MCF 10A (cell line): ENCODE results near the gene POM121L2. TPM values are rescaled to one million over a fixed set of nuclear protein-coding genes. Genes with fewer than 3 reads are reported as not detected.

Source experiments
- BruUV-seq: library from RNA; stranded (reverse); fragments of 400-500 nt; replicated peaks from 2 replicates; lab custom pipeline; 2021; lab: Mats Ljungman, UMichigan
- CTCF ChIA-PET: fragments of 300-600 bp; sonication (Branson Sonifier 250); formaldehyde crosslinking; extraction: SDS; loops from one replicate; lab custom pipeline; 2021; ENCODE audit warnings: antibody characterized with exemption, inconsistent platforms; lab: Yijun Ruan, JAX
- POLR2A ChIA-PET: fragments of 300-600, 350-650 bp; sonication (Branson Sonifier 250); formaldehyde crosslinking; extraction: SDS; loops from one replicate; lab custom pipeline; 2020; ENCODE audit warnings: antibody characterized with exemption, inconsistent platforms; lab: Yijun Ruan, JAX
- DNase-seq: peaks from one replicate; pipeline ENCODE4 v3.0.0-alpha.2; 2018; ENCODE audit not compliant: unreplicated experiment
- H3K27ac Mint-ChIP-seq: one replicate; pipeline ENCODE4 v1.8.0; 2022; ENCODE audit warnings: mild to moderate bottlenecking, low read depth, mixed read lengths; ENCODE audit not compliant: unreplicated experiment
- H3K27me3 Mint-ChIP-seq: one replicate; pipeline ENCODE4 v1.8.0; 2022; ENCODE audit warnings: mixed read lengths; ENCODE audit not compliant: insufficient read depth, unreplicated experiment
- H3K36me3 Mint-ChIP-seq: one replicate; pipeline ENCODE4 v1.8.0; 2022; ENCODE audit warnings: mild to moderate bottlenecking, moderate library complexity, mixed read lengths; ENCODE audit not compliant: insufficient read depth, unreplicated experiment
- H3K4me1 Mint-ChIP-seq: one replicate; pipeline ENCODE4 v1.8.0; 2022; ENCODE audit warnings: mixed read lengths; ENCODE audit not compliant: insufficient read depth, unreplicated experiment
- H3K4me3 Mint-ChIP-seq: one replicate; pipeline ENCODE4 v1.8.0; 2022; ENCODE audit warnings: mild to moderate bottlenecking, moderate library complexity, mixed read lengths; ENCODE audit not compliant: unreplicated experiment
- H3K9me3 Mint-ChIP-seq: one replicate; pipeline ENCODE4 v1.8.0; 2022; ENCODE audit warnings: mixed read lengths; ENCODE audit not compliant: unreplicated experiment
- CTCF ChIP-seq: fragments of 200-600 bp; IDR thresholded peaks from one replicate; pipeline ENCODE4 v1.8.0; 2022; ENCODE audit warnings: antibody characterized with exemption, mild to moderate bottlenecking; ENCODE audit not compliant: unreplicated experiment
- intact Hi-C: fragments of 100-400 bp; cut with micrococcal nuclease; formaldehyde crosslinking; loops from 2 replicates; pipeline ENCODE4 v1.14.1; 2022
- total RNA-seq: library from RNA; stranded (reverse); gene quantifications from 2 replicates; pipeline ENCODE4 v1.2.3, GENCODE V29; 2022

POM121L2 gene
- total RNA-seq, 1 experiment from 2014 or later = not detected

- Mint-ChIP-seq H3K27ac (no peak overlapping the region), H3K27me3 (no peaks in the 10 kb centered on the region), H3K9me3 (no peaks in the 10 kb centered on the region), H3K4me3 (no peak overlapping the region), H3K4me1 (no peaks in the 10 kb centered on the region), H3K36me3 (no peaks in the 10 kb centered on the region)
- intact Hi-C loops = no loop called here
- no TSS peak for BruUV-seq
- ChIA-PET CTCF (interaction anchor here (2.1 kb wide), 1 partner anchor 11 kb away, joined by 5 read pairs; no protein-coding TSS in a partner anchor), POLR2A (interaction anchor here (1.0 kb wide), 1 partner anchor 11 kb away, joined by 3 read pairs; no protein-coding TSS in a partner anchor)
- TF ChIP-seq CTCF = no peak
- no peak for DNase-seq
These were observed 48.2 kb downstream of the POM121L2 start for GRCh38 chr6:27263886-27264285.

- ChIA-PET POLR2A (interaction anchor here (0.5 to 1.0 kb wide), 3 partner anchors 9 to 39 kb away, joined by 3 to 4 read pairs (median 3); no protein-coding TSS in a partner anchor), CTCF (interaction anchor here (0.9 to 1.6 kb wide), 2 partner anchors 9 to 23 kb away, joined by 3 to 4 read pairs; no protein-coding TSS in a partner anchor)
- intact Hi-C loops = no loop called here
- H3K4me1 Mint-ChIP-seq = no peaks in the 10 kb centered on the region
- H3K27me3 Mint-ChIP-seq = no peaks in the 10 kb centered on the region
- H3K4me3 Mint-ChIP-seq = no peak overlapping the region
- no peak for DNase-seq
- H3K27ac Mint-ChIP-seq = no peak overlapping the region
- no peak for TF ChIP-seq CTCF
- H3K36me3 Mint-ChIP-seq = no peaks in the 10 kb centered on the region
- no TSS peak for BruUV-seq
- H3K9me3 Mint-ChIP-seq = no peaks in the 10 kb centered on the region
These were observed 51.2 kb downstream of the POM121L2 start for GRCh38 chr6:27260836-27261375.

GRCh38 chr6:27260369-27260768 is 51.7 kb downstream of the POM121L2 start:
- DNase-seq = no peak
- Mint-ChIP-seq H3K9me3 (no peaks in the 10 kb centered on the region), H3K36me3 (peaks cover 2% of the 10 kb centered on the region), H3K4me1 (no peaks in the 10 kb centered on the region), H3K27ac (no peak overlapping the region), H3K27me3 (no peaks in the 10 kb centered on the region), H3K4me3 (no peak overlapping the region)
- no peak for TF ChIP-seq CTCF
- CTCF ChIA-PET = interaction anchor here (1.6 kb wide), 1 partner anchor 9 kb away, joined by 4 read pairs; no protein-coding TSS in a partner anchor
- no TSS peak for BruUV-seq
- POLR2A ChIA-PET = no interaction called here
- intact Hi-C loops = no loop called here

Other genes with a start within 250 kb of the POM121L2 start
- 22.8 and 27.9 TPM in 2 replicates for gene PRSS16, start 64.6 kb downstream of the POM121L2 start, total RNA-seq
- 6.2 and 8.3 TPM in 2 replicates for gene ZNF391, start 76.5 kb upstream of the POM121L2 start, total RNA-seq
- gene ZNF184, start 160.8 kb upstream of the POM121L2 start, total RNA-seq = 8.9 and 10.1 TPM in 2 replicates